H9 (cell line): ENCODE measurements around the gene FAM180A. TPM values are rescaled to one million over a fixed set of nuclear protein-coding genes. Genes with fewer than 3 reads are reported as not detected.
"Not testable (repeated sequence)": the region's sequence is repeated elsewhere in the genome, so short reads cannot be mapped to it uniquely, and the experiment has no call there.

Source experiments
- DNase-seq: peaks from one replicate; pipeline ENCODE4 v3.0.0-alpha.2; 2017
- H2AFZ ChIP-seq: one replicate; pipeline ENCODE4 v1.6.1; 2013; ENCODE audit warnings: mild to moderate bottlenecking, low read length, control low read depth, moderate library complexity
- H2AK5ac ChIP-seq: 2 replicates; pipeline ENCODE4 v1.6.1; 2013; ENCODE audit warnings: low read length, control low read depth, mixed read lengths; ENCODE audit not compliant: insufficient read length
- H2BK120ac ChIP-seq: one replicate; pipeline ENCODE4 v1.6.1; 2013; ENCODE audit warnings: low read depth, mild to moderate bottlenecking, low read length, control low read depth, inconsistent platforms; ENCODE audit not compliant: poor library complexity, severe bottlenecking
- H2BK12ac ChIP-seq: 2 replicates; pipeline ENCODE4 v1.6.1; 2013; ENCODE audit warnings: low read length, control low read depth, mixed read lengths, low read depth; ENCODE audit not compliant: insufficient read length
- H2BK15ac ChIP-seq: 2 replicates; pipeline ENCODE4 v1.6.1; 2013; ENCODE audit warnings: low read depth, low read length, control low read depth
- H2BK20ac ChIP-seq: one replicate; pipeline ENCODE4 v1.6.1; 2013; ENCODE audit warnings: low read depth, mild to moderate bottlenecking, low read length, control low read depth, inconsistent platforms; ENCODE audit not compliant: poor library complexity, severe bottlenecking
- H2BK5ac ChIP-seq: 2 replicates; pipeline ENCODE4 v1.6.1; 2013; ENCODE audit warnings: low read length, control low read depth, mixed read lengths; ENCODE audit not compliant: insufficient read length
- H3K14ac ChIP-seq: 2 replicates; pipeline ENCODE4 v1.6.1; 2013; ENCODE audit warnings: low read length, control low read depth; ENCODE audit not compliant: insufficient read depth
- H3K18ac ChIP-seq: 2 replicates; pipeline ENCODE4 v1.6.1; 2013; ENCODE audit warnings: low read depth, mild to moderate bottlenecking, mixed read lengths, low read length, control low read depth; ENCODE audit not compliant: insufficient read length
- H3K23ac ChIP-seq: 2 replicates; pipeline ENCODE4 v1.6.1; 2013; ENCODE audit warnings: low read length, control low read depth, mixed read lengths, low read depth; ENCODE audit not compliant: insufficient read length
- H3K23me2 ChIP-seq: 2 replicates; pipeline ENCODE4 v1.6.1; 2013; ENCODE audit warnings: low read depth, mild to moderate bottlenecking, mixed read lengths, low read length, control low read depth; ENCODE audit not compliant: insufficient read length, poor library complexity, severe bottlenecking
- H3K27ac ChIP-seq: 2 replicates; pipeline ENCODE4 v1.5.1; 2013; ENCODE audit warnings: low read length, control low read depth, mixed read lengths, low read depth; ENCODE audit not compliant: insufficient read length
- H3K27me3 ChIP-seq: 2 replicates; pipeline ENCODE4 v1.6.1; 2013; ENCODE audit warnings: low read length, control low read depth, inconsistent platforms; ENCODE audit not compliant: insufficient read depth
- H3K4ac ChIP-seq: 2 replicates; pipeline ENCODE4 v1.6.1; 2013; ENCODE audit warnings: low read depth, mild to moderate bottlenecking, control low read depth, inconsistent platforms, low read length, moderate library complexity
- H3K4me1 ChIP-seq: 2 replicates; pipeline ENCODE4 v1.6.1; 2013; ENCODE audit warnings: low read length, control low read depth, inconsistent platforms; ENCODE audit not compliant: insufficient read depth
- H3K4me2 ChIP-seq: 2 replicates; pipeline ENCODE4 v1.6.1; 2013; ENCODE audit warnings: low read length, control low read depth, mixed read lengths; ENCODE audit not compliant: insufficient read length, insufficient read depth
- H3K56ac ChIP-seq: 2 replicates; pipeline ENCODE4 v1.6.1; 2013; ENCODE audit warnings: low read depth, mild to moderate bottlenecking, mixed read lengths, low read length, control low read depth; ENCODE audit not compliant: insufficient read length
- H3K79me1 ChIP-seq: 2 replicates; pipeline ENCODE4 v1.6.1; 2013; ENCODE audit warnings: low read depth, mild to moderate bottlenecking, moderate library complexity, low read length, control low read depth, inconsistent platforms; ENCODE audit not compliant: insufficient read depth, poor library complexity, severe bottlenecking
- H3K79me2 ChIP-seq: 2 replicates; pipeline ENCODE4 v1.6.1; 2013; ENCODE audit warnings: low read length, control low read depth, inconsistent platforms; ENCODE audit not compliant: insufficient read depth
- H3K9ac ChIP-seq: 2 replicates; pipeline ENCODE4 v1.6.1; 2013; ENCODE audit warnings: low read length, control low read depth, mixed read lengths; ENCODE audit not compliant: insufficient read length; ENCODE audit errors: extremely low read depth
- H3K9me3 ChIP-seq: one replicate; pipeline ENCODE4 v1.6.1; 2013; ENCODE audit warnings: low read depth, low read length, inconsistent platforms; ENCODE audit not compliant: control insufficient read depth
- H3T11ph ChIP-seq: one replicate; pipeline ENCODE4 v1.6.1; 2013; ENCODE audit warnings: mild to moderate bottlenecking, low read length, control low read depth, inconsistent platforms
- H4K20me1 ChIP-seq: one replicate; pipeline ENCODE4 v1.6.1; 2013; ENCODE audit not compliant: control insufficient read depth, insufficient read length, insufficient read depth
- H4K5ac ChIP-seq: 2 replicates; pipeline ENCODE4 v1.6.1; 2013; ENCODE audit warnings: low read depth, mild to moderate bottlenecking, mixed read lengths, low read length, control low read depth; ENCODE audit not compliant: insufficient read length
- H4K8ac ChIP-seq: replicated peaks from 2 replicates; pipeline ENCODE4 v1.6.1; 2013; ENCODE audit warnings: low read length, control low read depth, mixed read lengths, low read depth; ENCODE audit not compliant: insufficient read length
- H4K91ac ChIP-seq: 2 replicates; pipeline ENCODE4 v1.6.1; 2013; ENCODE audit warnings: low read depth, mild to moderate bottlenecking, moderate library complexity, mixed read lengths, low read length, control low read depth; ENCODE audit not compliant: insufficient read length
- H3K27ac Mint-ChIP-seq, 3 experiments: 2 replicates in 2 of 3; 3 replicates in 1 of 3; pipeline ENCODE4 v1.8.0; 2020 to 2021; ENCODE audit warnings: mixed read lengths in 3 of 3, mild to moderate bottlenecking in 1 of 3, moderate library complexity in 1 of 3
- H3K27me3 Mint-ChIP-seq: 2 replicates; pipeline ENCODE4 v1.8.0; 2021; ENCODE audit warnings: low read depth, mild to moderate bottlenecking, moderate library complexity, mixed read lengths
- H3K36me3 Mint-ChIP-seq, 3 experiments: 2 replicates in 2 of 3; 3 replicates in 1 of 3; pipeline ENCODE4 v1.8.0; 2020 to 2021; ENCODE audit warnings: low read depth in 3 of 3, mixed read lengths in 3 of 3; ENCODE audit not compliant: insufficient read depth in 1 of 3
- H3K4me1 Mint-ChIP-seq, 2 experiments: 2 replicates each; pipeline ENCODE4 v1.8.0; 2020; ENCODE audit warnings: mixed read lengths in 2 of 2
- H3K4me3 Mint-ChIP-seq, 2 experiments: 2 replicates in 1 of 2; 3 replicates in 1 of 2; pipeline ENCODE4 v1.8.0; 2020 to 2021; ENCODE audit warnings: mild to moderate bottlenecking in 2 of 2, mixed read lengths in 2 of 2, moderate library complexity in 1 of 2
- H3K9me3 Mint-ChIP-seq, 2 experiments: 2 replicates in 1 of 2; 3 replicates in 1 of 2; pipeline ENCODE4 v1.8.0; 2020; ENCODE audit warnings: mild to moderate bottlenecking in 2 of 2, mixed read lengths in 2 of 2, moderate library complexity in 1 of 2
- CTCF ChIP-seq: fragments of 200-600 bp; sonication (generic); conservative IDR thresholded peaks from 3 replicates; pipeline ENCODE4 v1.8.0; 2021; ENCODE audit warnings: antibody characterized with exemption, mild to moderate bottlenecking
- WGBS: extraction: QIAGEN DNeasy Blood & Tissue Kit; methylation state at CpG from one replicate; pipeline ENCODE4 v1.1.7; 2013; ENCODE audit warnings: missing lambda C conversion rate, low lambda C conversion rate, mixed read lengths; ENCODE audit not compliant: insufficient read length; ENCODE audit errors: extremely low coverage; 5-methylcytosine and 5-hydroxymethylcytosine counted together
- total RNA-seq: library from RNA; stranded (reverse); gene quantifications from 2 replicates; pipeline ENCODE4 v1.2.1, GENCODE V29; 2021

Gene FAM180A
- total RNA-seq, 1 experiment from 2014 or later = not detected

GRCh38 chr7:135737306-135737647 lies 11.3 kb downstream of the FAM180A start:
- H3K27ac Mint-ChIP-seq, H3K27me3 Mint-ChIP-seq: not testable (repeated sequence)
- no CpG with 5 or more reads among the region's 10 CpGs for WGBS

More at GRCh38 chr7:135737306-135737647, 11.3 kb downstream of the FAM180A start:
- DNase-seq, H3T11ph ChIP-seq, H3K79me1 ChIP-seq, H3K14ac ChIP-seq, H3K23me2 ChIP-seq, H3K27ac ChIP-seq, H3K4me3 Mint-ChIP-seq, H2BK12ac ChIP-seq, H3K4me1 ChIP-seq, H3K36me3 Mint-ChIP-seq, H3K4me1 Mint-ChIP-seq, H3K4me2 ChIP-seq, H4K8ac ChIP-seq, H3K9me3 Mint-ChIP-seq, H2AFZ ChIP-seq, H3K4ac ChIP-seq, H3K56ac ChIP-seq, H4K91ac ChIP-seq, H2AK5ac ChIP-seq, H3K27me3 ChIP-seq, H2BK15ac ChIP-seq, H2BK120ac ChIP-seq, H3K9me3 ChIP-seq, H2BK5ac ChIP-seq, H3K79me2 ChIP-seq, H3K18ac ChIP-seq, H3K23ac ChIP-seq, H3K9ac ChIP-seq, H4K20me1 ChIP-seq, H4K5ac ChIP-seq, H2BK20ac ChIP-seq: not testable (repeated sequence)
- 0 out of 3 replicates have a peak, but pooled peaks have one; percentile 21 for TF ChIP-seq CTCF
